Activated CD8-positive, alpha-beta T cell treated with anti-CD3 and anti-CD28 coated beads for 36 hours (primary cell): ENCODE measurements around the gene GATA6. TPM values are rescaled to one million over a fixed set of nuclear protein-coding genes. Genes with fewer than 3 reads are reported as not detected.

Experiments
- ATAC-seq: fragments of 200-7000 bp; cut with Tn5 transposase; one replicate; pipeline ENCODE4 v1.10.0; 2021; ENCODE audit warnings: mild to moderate bottlenecking, moderate library complexity
- CTCF ChIA-PET: fragments of 350-600 bp; sonication (Branson Sonifier 250); formaldehyde crosslinking; loops from one replicate; lab custom pipeline; 2021; ENCODE audit warnings: antibody characterized with exemption; lab: Charles Lee
- POLR2A ChIA-PET: fragments of 350-600 bp; sonication (Branson Sonifier 250); formaldehyde crosslinking; loops from one replicate; lab custom pipeline; 2021; ENCODE audit warnings: antibody characterized with exemption; lab: Charles Lee
- DNase-seq: peaks from one replicate; pipeline ENCODE4 v3.0.0-alpha.2; 2020
- H3K27ac Mint-ChIP-seq: one replicate; pipeline ENCODE4 v1.8.0; 2021; ENCODE audit warnings: mild to moderate bottlenecking, mixed read lengths
- H3K27me3 Mint-ChIP-seq: one replicate; pipeline ENCODE4 v1.8.0; 2021; ENCODE audit warnings: mixed read lengths
- H3K36me3 Mint-ChIP-seq: one replicate; pipeline ENCODE4 v1.8.0; 2021; ENCODE audit warnings: low read depth, mixed read lengths
- H3K4me1 Mint-ChIP-seq: one replicate; pipeline ENCODE4 v1.8.0; 2021; ENCODE audit warnings: low read depth, mixed read lengths
- H3K4me3 Mint-ChIP-seq: one replicate; pipeline ENCODE4 v1.8.0; 2021; ENCODE audit warnings: mild to moderate bottlenecking, moderate library complexity, mixed read lengths
- H3K9me3 Mint-ChIP-seq: one replicate; pipeline ENCODE4 v1.8.0; 2021; ENCODE audit warnings: mixed read lengths
- CTCF ChIP-seq: fragments of 200-600 bp; IDR thresholded peaks from one replicate; pipeline ENCODE4 v1.8.0; 2022; ENCODE audit warnings: antibody characterized with exemption, mild to moderate bottlenecking
- intact Hi-C: fragments of 100-400 bp; cut with micrococcal nuclease; formaldehyde crosslinking; loops from one replicate; pipeline ENCODE4 v1.10.0; 2022
- total RNA-seq, 2 experiments: library from RNA; stranded (reverse); gene quantifications; one replicate each; pipeline ENCODE4 v1.2.3, GENCODE V29; 2021

The GATA6 gene
- total RNA-seq, 2 experiments from 2014 or later = not detected

GRCh38 chr18:22161090-22161489 lies 8.3 kb upstream of the GATA6 start:
- CTCF ChIA-PET = no interaction called here
- POLR2A ChIA-PET = no interaction called here
- peaks cover 32% of the 10 kb centered on the region for H3K27me3 Mint-ChIP-seq
- ATAC-seq (no peak), DNase-seq (no peak)
- TF ChIP-seq CTCF = no peak
- intact Hi-C loops = no loop called here
- H3K36me3 Mint-ChIP-seq = no peaks in the 10 kb centered on the region
- H3K4me3 Mint-ChIP-seq = no peak overlapping the region
- H3K4me1 Mint-ChIP-seq = peaks cover 6% of the 10 kb centered on the region
- no peaks in the 10 kb centered on the region for H3K9me3 Mint-ChIP-seq
- H3K27ac Mint-ChIP-seq = no peak overlapping the region

- H3K27ac Mint-ChIP-seq = no peak overlapping the region
- H3K4me3 Mint-ChIP-seq = no peak overlapping the region
- TF ChIP-seq CTCF = no peak
- ChIA-PET CTCF (no interaction called here), POLR2A (interaction anchor here (0.5 kb wide), 1 partner anchor 39 kb away, joined by 3 read pairs; no protein-coding TSS in a partner anchor)
- intact Hi-C loops = no loop called here
- no peaks in the 10 kb centered on the region for H3K9me3 Mint-ChIP-seq
- H3K27me3 Mint-ChIP-seq = peaks cover 53% of the 10 kb centered on the region
- DNase-seq (no peak), ATAC-seq (no peak)
- H3K36me3 Mint-ChIP-seq = no peaks in the 10 kb centered on the region
- peaks cover 17% of the 10 kb centered on the region for H3K4me1 Mint-ChIP-seq
Measured at GRCh38 chr18:22163416-22164161, 5.8 kb upstream of the GATA6 start.

GRCh38 chr18:22164337-22165048 lies 4.9 kb upstream of the GATA6 start:
- H3K27me3 Mint-ChIP-seq = peaks cover 55% of the 10 kb centered on the region
- CTCF ChIA-PET = no interaction called here
- TF ChIP-seq CTCF = no peak
- POLR2A ChIA-PET = no interaction called here
- ATAC-seq = no peak
- H3K27ac Mint-ChIP-seq = no peak overlapping the region
- intact Hi-C loops = loop anchor here (5.0 kb wide), 1 partner anchor 398 kb away; no protein-coding TSS in a partner anchor
- H3K4me3 Mint-ChIP-seq = no peak overlapping the region
- no peak for DNase-seq
- H3K9me3 Mint-ChIP-seq = no peaks in the 10 kb centered on the region
- peaks cover 18% of the 10 kb centered on the region for H3K4me1 Mint-ChIP-seq
- no peaks in the 10 kb centered on the region for H3K36me3 Mint-ChIP-seq

- ATAC-seq (no peak), DNase-seq (no peak)
- Mint-ChIP-seq H3K4me3 (peak overlapping the region; percentile 43), H3K36me3 (no peaks in the 10 kb centered on the region), H3K27ac (no peak overlapping the region), H3K9me3 (no peaks in the 10 kb centered on the region), H3K27me3 (peaks cover 58% of the 10 kb centered on the region), H3K4me1 (peaks cover 18% of the 10 kb centered on the region)
- intact Hi-C loops = loop anchor here (5.0 kb wide), 1 partner anchor 397 kb away; no protein-coding TSS in a partner anchor
- TF ChIP-seq CTCF = no peak
- ChIA-PET CTCF (no interaction called here), POLR2A (no interaction called here)
Measured at GRCh38 chr18:22165049-22165602, 4.3 kb upstream of the GATA6 start.
